ENCODE results near the gene FAM227B. TPM values are rescaled to one million over a fixed set of nuclear protein-coding genes. Genes with fewer than 3 reads are reported as not detected.

Gene FAM227B
- total and polyA plus RNA-seq, 3 donors from 2014 or later, result 19.0 to 36.4 (median 28.3) TPM

DNA sequence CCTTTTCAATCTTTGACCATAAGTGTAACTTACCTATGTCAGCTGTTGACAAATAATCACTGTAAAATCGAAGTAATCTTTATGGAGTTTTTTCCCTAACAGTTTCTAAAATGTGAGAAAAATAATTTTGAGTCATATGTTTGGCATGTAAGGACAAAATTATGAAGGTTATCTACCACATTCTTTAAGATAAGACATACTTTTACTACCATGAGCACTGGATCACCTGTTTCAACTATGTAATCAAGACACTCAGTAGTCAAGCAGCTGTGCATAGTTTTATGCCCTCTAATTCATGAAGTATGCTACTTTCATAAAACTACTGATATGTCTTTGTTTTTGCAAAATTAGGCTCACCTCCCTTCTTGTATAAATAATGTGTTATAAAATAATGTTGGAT lies 185.4 kb downstream of the FAM227B start:
- intact Hi-C loops (cut with DNase I; ENCODE audit: low total_unique reads), result no loop called here
- TF ChIP-seq, protein P1, sequence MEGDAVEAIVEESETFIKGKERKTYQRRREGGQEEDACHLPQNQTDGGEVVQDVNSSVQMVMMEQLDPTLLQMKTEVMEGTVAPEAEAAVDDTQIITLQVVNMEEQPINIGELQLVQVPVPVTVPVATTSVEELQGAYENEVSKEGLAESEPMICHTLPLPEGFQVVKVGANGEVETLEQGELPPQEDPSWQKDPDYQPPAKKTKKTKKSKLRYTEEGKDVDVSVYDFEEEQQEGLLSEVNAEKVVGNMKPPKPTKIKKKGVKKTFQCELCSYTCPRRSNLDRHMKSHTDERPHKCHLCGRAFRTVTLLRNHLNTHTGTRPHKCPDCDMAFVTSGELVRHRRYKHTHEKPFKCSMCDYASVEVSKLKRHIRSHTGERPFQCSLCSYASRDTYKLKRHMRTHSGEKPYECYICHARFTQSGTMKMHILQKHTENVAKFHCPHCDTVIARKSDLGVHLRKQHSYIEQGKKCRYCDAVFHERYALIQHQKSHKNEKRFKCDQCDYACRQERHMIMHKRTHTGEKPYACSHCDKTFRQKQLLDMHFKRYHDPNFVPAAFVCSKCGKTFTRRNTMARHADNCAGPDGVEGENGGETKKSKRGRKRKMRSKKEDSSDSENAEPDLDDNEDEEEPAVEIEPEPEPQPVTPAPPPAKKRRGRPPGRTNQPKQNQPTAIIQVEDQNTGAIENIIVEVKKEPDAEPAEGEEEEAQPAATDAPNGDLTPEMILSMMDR (IDR thresholded peaks at IDR 0.05), result no peak
- no peak for TF ChIP-seq POLR2A (IDR thresholded peaks at IDR 0.05)
- H3K36me3 ChIP-seq (ENCODE audit: low read depth, missing control alignments), result no peaks in the 10 kb centered on the region
- no peaks in the 10 kb centered on the region for H3K9me3 ChIP-seq
- H3K27me3 ChIP-seq, result no peaks in the 10 kb centered on the region
- no peaks in the 10 kb centered on the region for H3K4me1 ChIP-seq
- WGBS, 2 donors, result 81 to 89% methylated on average over 1 of the region's 1 CpG
- H3K4me3 ChIP-seq, result no peak overlapping the region
- no peak overlapping the region for H3K27ac ChIP-seq
- no peak for DNase-seq

DNA sequence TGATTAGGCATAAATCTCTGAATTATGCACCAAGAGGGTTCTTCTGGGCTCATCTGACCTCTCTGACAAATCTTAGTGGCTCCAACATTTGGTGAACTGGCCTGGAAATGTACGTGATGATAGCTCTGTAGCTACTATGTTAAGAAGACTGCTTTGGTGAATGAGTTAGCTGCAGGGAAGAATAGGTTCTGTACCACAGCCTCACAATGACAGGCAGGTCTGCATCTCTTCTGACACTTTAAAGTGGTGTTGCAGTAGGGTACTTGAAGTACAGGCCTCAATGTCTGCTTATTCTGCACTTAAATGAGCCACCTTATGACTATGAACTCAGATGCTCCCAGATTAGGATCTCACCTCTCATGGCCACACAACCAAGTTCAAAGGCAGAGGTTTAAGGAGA lies 190.6 kb downstream of the FAM227B start:
- Histone ChIP-seq H3K4me1 (no peaks in the 10 kb centered on the region), H3K4me3 (no peak overlapping the region), H3K9me3 (no peaks in the 10 kb centered on the region), H3K36me3 (ENCODE audit: low read depth, missing control alignments) (no peaks in the 10 kb centered on the region), H3K27me3 (no peaks in the 10 kb centered on the region), H3K27ac (no peak overlapping the region)
- TF ChIP-seq POLR2A (IDR thresholded peaks at IDR 0.05), result no peak
- TF ChIP-seq, protein P1 (IDR thresholded peaks at IDR 0.05), result no peak
- intact Hi-C loops (cut with DNase I; ENCODE audit: low total_unique reads), result no loop called here
- WGBS, 2 donors, result 90 to 92% methylated on average over 1 of the region's 1 CpG
- DNase-seq, result no peak

DNA sequence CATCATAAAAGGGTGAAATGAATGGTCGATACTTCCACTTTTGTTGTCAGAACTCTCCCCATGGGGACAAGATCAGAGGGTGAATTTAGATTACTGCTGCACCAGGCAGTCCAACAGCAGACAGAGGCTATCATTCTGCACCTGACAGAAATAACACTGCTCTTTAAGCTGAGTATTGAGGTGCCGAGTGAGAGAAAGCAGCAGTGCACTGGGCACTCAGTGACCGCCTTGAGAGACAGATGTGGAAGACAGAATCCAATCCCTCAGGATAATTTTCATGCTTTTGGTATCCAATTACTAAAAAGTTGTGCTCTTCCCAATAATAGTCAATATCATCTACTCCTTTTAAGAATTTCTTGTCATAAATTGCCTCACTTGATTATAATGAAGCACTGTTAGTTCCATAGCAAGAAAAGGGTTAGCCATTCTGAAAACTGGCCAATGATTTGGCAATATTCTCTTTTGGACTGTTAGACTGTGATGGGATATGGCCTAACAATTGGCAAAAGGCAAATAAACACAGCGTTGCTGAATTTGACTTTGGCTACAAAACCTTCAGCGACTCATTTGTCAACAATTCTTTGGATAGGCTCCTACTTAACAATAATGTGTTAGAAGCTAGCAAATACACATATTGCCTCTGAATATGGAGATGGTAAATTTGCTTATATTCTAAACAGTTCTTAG lies 192.1 kb downstream of the FAM227B start:
- 72 to 76% methylated on average over 5 of the region's 5 CpGs for WGBS, 2 donors
- H3K4me1 ChIP-seq, result no peaks in the 10 kb centered on the region
- intact Hi-C loops (cut with DNase I; ENCODE audit: low total_unique reads), result no loop called here
- no peaks in the 10 kb centered on the region for H3K27me3 ChIP-seq
- no peaks in the 10 kb centered on the region for H3K36me3 ChIP-seq (ENCODE audit: low read depth, missing control alignments)
- DNase-seq, result no peak
- H3K27ac ChIP-seq, result no peak overlapping the region
- H3K4me3 ChIP-seq, result no peak overlapping the region
- no peak for TF ChIP-seq POLR2A (IDR thresholded peaks at IDR 0.05)
- TF ChIP-seq, protein P1 (IDR thresholded peaks at IDR 0.05), result no peak
- H3K9me3 ChIP-seq, result no peaks in the 10 kb centered on the region

DNA sequence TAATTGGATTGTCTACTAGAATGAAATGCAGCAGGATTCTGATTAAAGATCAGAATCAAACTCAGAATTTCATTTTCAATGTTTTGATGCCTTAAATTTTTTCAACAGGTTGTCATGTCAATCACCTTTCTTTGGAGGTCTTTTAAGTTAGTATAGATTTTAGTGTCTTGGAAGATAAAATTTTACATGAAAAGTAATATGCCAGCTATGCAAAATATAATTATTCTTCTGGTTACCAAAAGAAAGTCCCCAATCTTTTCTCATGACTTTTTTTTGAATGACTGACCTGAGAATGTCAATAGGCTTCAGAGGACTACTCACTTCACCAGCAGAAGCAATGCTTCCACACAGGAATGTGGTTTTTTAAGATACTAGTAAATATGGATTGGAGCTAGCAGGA lies 193.2 kb downstream of the FAM227B start:
- Histone ChIP-seq H3K4me3 (no peak overlapping the region), H3K27ac (no peak overlapping the region), H3K4me1 (no peaks in the 10 kb centered on the region), H3K27me3 (no peaks in the 10 kb centered on the region), H3K36me3 (ENCODE audit: low read depth, missing control alignments) (no peaks in the 10 kb centered on the region), H3K9me3 (no peaks in the 10 kb centered on the region)
- no peak for TF ChIP-seq POLR2A (IDR thresholded peaks at IDR 0.05)
- TF ChIP-seq, protein P1 (IDR thresholded peaks at IDR 0.05), result no peak
- intact Hi-C loops (cut with DNase I; ENCODE audit: low total_unique reads), result no loop called here
- DNase-seq, result no peak

DNA sequence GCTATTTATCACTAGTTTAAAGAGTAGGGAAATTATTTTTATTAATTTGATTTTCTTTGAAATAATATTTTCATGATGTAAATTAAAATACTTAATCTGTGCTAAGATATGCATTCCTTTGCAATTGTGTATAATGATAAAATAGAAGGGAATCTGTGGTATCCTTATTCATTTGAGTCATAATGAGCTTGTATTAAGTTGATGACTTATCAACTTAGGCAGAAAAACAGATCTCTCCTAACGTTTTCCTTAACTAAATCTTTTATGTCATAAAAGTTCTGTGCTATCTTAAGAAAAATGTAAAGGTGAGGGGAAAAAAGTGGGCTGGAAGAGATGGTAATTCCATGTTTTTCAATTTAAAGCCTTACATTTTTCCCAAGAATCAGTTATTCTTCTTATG lies 195.7 kb downstream of the FAM227B start:
- Histone ChIP-seq H3K4me3 (no peak overlapping the region), H3K27me3 (no peaks in the 10 kb centered on the region), H3K9me3 (no peaks in the 10 kb centered on the region), H3K4me1 (no peaks in the 10 kb centered on the region), H3K36me3 (ENCODE audit: low read depth, missing control alignments) (no peaks in the 10 kb centered on the region), H3K27ac (no peak overlapping the region)
- intact Hi-C loops (cut with DNase I; ENCODE audit: low total_unique reads), result no loop called here
- no peak for DNase-seq
- TF ChIP-seq, protein P1 (IDR thresholded peaks at IDR 0.05), result no peak
- no peak for TF ChIP-seq POLR2A (IDR thresholded peaks at IDR 0.05)
- 54 to 65% methylated on average over 1 of the region's 1 CpG for WGBS, 2 donors

Measured in testis (tissue), 3 donors.